ENCODE results near the gene SCYGR2. TPM values are rescaled to one million over a fixed set of nuclear protein-coding genes. Genes with fewer than 3 reads are reported as not detected.

Gene SCYGR2
- total and polyA plus RNA-seq, 2 of the 8 experiments (the other 6 are each of a cell fraction or from before 2014, with no cell fraction given), result not detected

GRCh38 chr2:227579791-227580190 is 18.9 kb upstream of the SCYGR2 start (continued):
- no peak for TF ChIP-seq SUZ12 (IDR thresholded peaks at IDR 0.05; ENCODE audit: low read length)
- no peak for TF ChIP-seq TAF1 (IDR thresholded peaks at IDR 0.05; ENCODE audit: low read depth, low read length)
- TF ChIP-seq ATF3 (IDR thresholded peaks at IDR 0.05; ENCODE audit: insufficient read depth, low read depth, low read length), result no peak
